AG04449 (cell line): ENCODE results near the gene UBE2C.

Experiments used
- CTCF ChIA-PET: fragments of 350-600 bp; formaldehyde crosslinking; extraction: SDS; loops from one replicate; lab custom pipeline; 2021; ENCODE audit warnings: antibody characterized with exemption; lab: Yijun Ruan, JAX
- POLR2A ChIA-PET: fragments of 400-600, 350-600 bp; formaldehyde crosslinking; extraction: SDS; loops from one replicate; lab custom pipeline; 2020; ENCODE audit warnings: antibody characterized with exemption, inconsistent platforms; lab: Yijun Ruan, JAX
- DNase-seq: peaks from one replicate; pipeline ENCODE4 v3.0.0-alpha.2; 2010; ENCODE audit warnings: low read depth, low spot score
- H3K4me3 ChIP-seq: 2 replicates; pipeline ENCODE4 v1.5.1; 2011; ENCODE audit warnings: low read depth, mild to moderate bottlenecking, control low read depth, low read length
- TF ChIP-seq, protein P1 (sequence below): IDR thresholded peaks from one replicate; pipeline ENCODE4 v1.5.1; 2011; ENCODE audit warnings: mild to moderate bottlenecking, moderate library complexity, low read length, control low read depth, inconsistent platforms; ENCODE audit not compliant: insufficient read depth; ENCODE audit errors: missing control alignments

Gene UBE2C

DNA sequence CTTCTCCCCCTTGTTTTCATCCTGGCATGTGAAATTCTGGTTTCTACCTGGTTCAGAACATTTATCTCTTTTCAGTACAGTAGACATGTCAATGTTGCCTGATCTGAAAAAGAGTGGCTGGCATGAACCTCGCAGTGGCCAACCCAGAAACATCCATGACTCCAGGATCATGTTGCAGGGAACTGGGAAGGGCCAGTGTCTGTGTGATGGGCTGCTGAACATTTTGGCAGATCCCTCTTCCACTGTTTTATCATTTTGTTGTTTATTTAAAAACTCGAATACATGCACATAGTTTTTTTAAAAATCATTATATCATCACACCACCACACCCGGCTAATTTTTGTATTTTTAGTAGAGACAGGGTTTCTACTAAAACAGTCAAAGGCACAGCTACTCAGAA lies 39.8 kb upstream of the UBE2C start:
- H3K4me3 ChIP-seq = no peak overlapping the region
- ChIA-PET CTCF (interaction anchor here (1.2 to 6.0 kb wide), 7 partner anchors 178 to 482 kb away, joined by 4 to 77 read pairs (median 12); partner anchors contain the start of gene SYS1), POLR2A (no interaction called here)
- no peak for DNase-seq
- TF ChIP-seq, protein P1, sequence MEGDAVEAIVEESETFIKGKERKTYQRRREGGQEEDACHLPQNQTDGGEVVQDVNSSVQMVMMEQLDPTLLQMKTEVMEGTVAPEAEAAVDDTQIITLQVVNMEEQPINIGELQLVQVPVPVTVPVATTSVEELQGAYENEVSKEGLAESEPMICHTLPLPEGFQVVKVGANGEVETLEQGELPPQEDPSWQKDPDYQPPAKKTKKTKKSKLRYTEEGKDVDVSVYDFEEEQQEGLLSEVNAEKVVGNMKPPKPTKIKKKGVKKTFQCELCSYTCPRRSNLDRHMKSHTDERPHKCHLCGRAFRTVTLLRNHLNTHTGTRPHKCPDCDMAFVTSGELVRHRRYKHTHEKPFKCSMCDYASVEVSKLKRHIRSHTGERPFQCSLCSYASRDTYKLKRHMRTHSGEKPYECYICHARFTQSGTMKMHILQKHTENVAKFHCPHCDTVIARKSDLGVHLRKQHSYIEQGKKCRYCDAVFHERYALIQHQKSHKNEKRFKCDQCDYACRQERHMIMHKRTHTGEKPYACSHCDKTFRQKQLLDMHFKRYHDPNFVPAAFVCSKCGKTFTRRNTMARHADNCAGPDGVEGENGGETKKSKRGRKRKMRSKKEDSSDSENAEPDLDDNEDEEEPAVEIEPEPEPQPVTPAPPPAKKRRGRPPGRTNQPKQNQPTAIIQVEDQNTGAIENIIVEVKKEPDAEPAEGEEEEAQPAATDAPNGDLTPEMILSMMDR = no peak

DNA sequence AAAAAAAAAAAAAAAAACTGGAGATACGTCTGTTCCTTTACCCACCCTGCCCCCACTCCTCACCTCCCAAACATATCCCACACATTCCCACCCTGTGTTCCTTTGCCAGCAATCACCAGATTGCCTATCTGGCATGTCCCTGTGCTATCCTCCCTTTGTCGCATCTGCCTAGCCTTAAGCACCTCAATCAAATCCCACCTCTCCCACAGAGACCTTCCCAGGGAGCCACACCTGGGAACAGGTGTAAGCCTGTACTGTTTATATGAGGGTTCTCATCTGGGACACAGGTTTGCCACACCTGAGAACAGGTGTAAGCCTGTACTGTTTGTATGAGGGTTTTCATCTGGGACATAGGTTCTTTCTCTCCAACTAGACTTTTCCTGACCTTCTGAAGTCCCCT lies 37.5 kb upstream of the UBE2C start:
- no peak overlapping the region for H3K4me3 ChIP-seq
- DNase-seq = no peak
- TF ChIP-seq, protein P1 = no peak
- CTCF ChIA-PET = interaction anchor here (1.0 to 1.9 kb wide), 3 partner anchors 401 to 463 kb away, joined by 4 to 5 read pairs (median 5); partner anchors contain the start of gene SYS1
- POLR2A ChIA-PET = interaction anchor here (1.1 kb wide), 1 partner anchor 427 kb away, joined by 3 read pairs; the partner anchor contains the start of gene SDC4

DNA sequence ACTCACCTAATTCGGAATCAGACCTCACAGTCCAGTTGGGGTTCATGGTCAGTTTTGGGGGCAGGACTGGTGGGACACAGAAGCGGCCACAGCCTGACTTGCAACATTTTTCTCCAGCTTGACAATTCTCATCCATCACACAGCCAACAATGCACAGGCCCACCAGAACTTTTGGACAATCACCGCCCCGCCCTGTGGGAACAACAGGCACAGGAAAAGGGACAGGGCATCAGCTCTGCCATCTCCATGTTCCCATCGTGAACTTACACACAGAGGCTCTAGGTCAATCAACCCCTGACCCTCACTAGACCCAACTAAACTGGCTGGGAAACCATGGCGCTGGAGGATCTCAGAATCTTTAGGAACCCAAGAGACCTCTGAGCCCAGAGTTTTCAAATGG lies 37.0 kb upstream of the UBE2C start:
- TF ChIP-seq, protein P1 = no peak
- DNase-seq = no peak
- ChIA-PET POLR2A (interaction anchor here (1.1 kb wide), 1 partner anchor 428 kb away, joined by 3 read pairs; the partner anchor contains the start of gene SDC4), CTCF (interaction anchor here (1.9 kb wide), 1 partner anchor 464 kb away, joined by 4 read pairs; no protein-coding TSS in a partner anchor)
- H3K4me3 ChIP-seq = no peak overlapping the region

DNA sequence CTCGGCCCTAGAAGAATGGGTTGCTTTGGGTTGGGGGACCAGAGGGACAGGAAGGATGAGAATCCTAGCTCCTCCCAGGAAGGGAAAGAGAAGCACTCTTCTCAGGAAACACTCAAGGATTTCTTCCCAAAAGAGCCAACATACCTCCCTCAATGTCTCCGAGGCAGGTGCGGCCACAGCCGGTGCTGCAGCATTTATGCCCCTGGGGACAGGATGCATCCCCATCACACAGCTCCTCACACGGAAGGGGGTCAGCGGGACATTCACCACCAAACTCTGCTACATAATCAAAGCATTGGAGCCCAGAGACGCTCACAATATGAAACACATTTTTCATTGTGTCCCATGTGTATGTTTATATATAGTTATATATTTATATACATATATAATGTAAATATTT lies 35.5 kb upstream of the UBE2C start:
- no peak for DNase-seq
- no peak overlapping the region for H3K4me3 ChIP-seq
- CTCF ChIA-PET = interaction anchor here (0.7 to 1.8 kb wide), 4 partner anchors 15 to 485 kb away, joined by 3 to 6 read pairs (median 3); partner anchors contain the start of genes DNTTIP1 and WFDC3
- POLR2A ChIA-PET = no interaction called here
- TF ChIP-seq, protein P1 = no peak

DNA sequence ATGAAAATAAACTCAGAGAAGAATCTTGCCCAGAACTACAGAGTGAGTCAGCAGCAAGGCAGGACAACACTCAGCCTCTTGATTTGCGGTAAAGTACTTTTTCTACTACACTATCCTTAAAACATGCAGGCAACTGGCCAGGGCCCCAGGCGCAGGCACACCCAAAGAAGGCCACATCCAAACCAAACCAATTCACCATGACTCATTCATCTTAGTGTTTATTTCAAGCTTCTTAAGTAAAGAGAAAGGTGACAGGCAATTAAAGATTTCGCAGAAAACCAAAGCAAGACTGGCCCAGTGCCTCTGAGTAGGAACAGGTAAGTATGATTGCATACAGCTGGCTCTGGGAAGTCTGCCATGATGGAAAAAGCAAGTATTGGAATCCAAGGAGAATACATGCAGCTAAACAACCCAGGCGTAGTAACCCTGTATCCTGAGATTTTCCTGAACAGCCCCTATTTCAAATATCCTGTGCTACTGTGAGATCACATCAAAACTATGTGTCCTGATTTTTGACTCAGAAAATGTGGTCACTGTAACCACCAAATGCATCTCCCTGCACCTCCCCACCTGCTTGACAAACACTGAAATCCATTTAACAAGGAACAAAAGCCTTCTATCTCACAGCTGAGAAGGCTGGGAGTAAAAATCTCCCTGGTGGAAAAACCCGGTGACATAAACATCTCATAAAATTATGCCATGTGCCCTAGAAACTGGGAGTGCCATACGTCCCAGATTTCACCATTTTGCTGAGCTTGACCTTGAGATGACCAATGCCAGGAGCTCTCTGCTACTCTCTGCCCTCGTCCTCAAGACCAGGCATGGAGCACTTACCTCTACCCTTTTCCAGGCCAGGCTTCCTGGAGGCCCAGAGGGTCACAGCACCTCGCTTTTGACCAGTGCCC lies 33.2 kb upstream of the UBE2C start:
- CTCF ChIA-PET = interaction anchor here (1.0 to 2.6 kb wide), 6 partner anchors 8 to 768 kb away, joined by 3 to 27 read pairs (median 3); no protein-coding TSS in a partner anchor
- TF ChIP-seq, protein P1 = no peak
- DNase-seq = peak; percentile 99
- POLR2A ChIA-PET = interaction anchor here (0.6 to 1.6 kb wide), 7 partner anchors 9 to 442 kb away, joined by 3 to 6 read pairs (median 3); partner anchors contain the start of gene ZSWIM1
- no peak overlapping the region for H3K4me3 ChIP-seq

DNA sequence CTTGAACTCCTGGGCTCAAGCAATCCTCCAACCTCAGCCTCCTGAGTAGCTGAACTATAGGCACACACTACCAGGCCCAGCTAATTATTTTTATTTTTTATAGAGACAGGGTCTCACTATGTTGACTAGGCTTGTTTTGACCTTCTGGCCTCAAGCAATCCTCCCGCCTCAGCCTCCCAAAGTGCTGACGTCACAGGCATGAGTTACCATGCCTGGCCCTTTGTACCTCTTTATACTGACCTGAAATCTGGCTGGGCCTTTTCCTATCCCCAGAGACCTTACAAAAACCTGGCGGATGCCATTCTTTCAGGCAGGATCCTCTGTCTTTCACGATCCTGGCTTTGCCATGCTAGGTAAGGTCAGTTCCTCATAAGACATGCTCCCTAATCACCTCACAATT lies 32.3 kb upstream of the UBE2C start:
- ChIA-PET CTCF (interaction anchor here (0.6 to 2.6 kb wide), 5 partner anchors 9 to 994 kb away, joined by 3 to 27 read pairs (median 3); no protein-coding TSS in a partner anchor), POLR2A (interaction anchor here (0.7 to 1.6 kb wide), 5 partner anchors 192 to 443 kb away, joined by 3 to 7 read pairs (median 3); no protein-coding TSS in a partner anchor)
- TF ChIP-seq, protein P1 = no peak
- H3K4me3 ChIP-seq = no peak overlapping the region
- DNase-seq = no peak
